Tibial artery (tissue), 4 donors: Measurements from ENCODE around the gene CEP44.
A peak's percentile ranks its signal among the peaks of the same experiment; 100 is the strongest.

Source experiments
- DNase-seq, 2 donors: peaks; one replicate each; pipeline ENCODE4 v3.0.0-alpha.2; 2019
- H3K27ac ChIP-seq, 2 donors: fragments of 200-600 bp; sonication (generic) in 1 of 2; 1 replicate in 1 of 2; 2 replicates in 1 of 2; pipeline ENCODE4 v1.5.1; 2018 to 2019; ENCODE audit warnings: mild to moderate bottlenecking in 1 of 2
- H3K27me3 ChIP-seq, 2 donors: fragments of 200-600 bp; sonication (generic) in 1 of 2; one replicate each; pipeline versions ENCODE4 v1.5.1 to v1.6.0; 2016 to 2019
- H3K36me3 ChIP-seq, 3 donors: fragments of 200-600 bp; sonication (generic) in 2 of 3; one replicate each; pipeline ENCODE4 v1.5.1; 2016 to 2019; ENCODE audit warnings: mild to moderate bottlenecking in 2 of 3
- H3K4me1 ChIP-seq, 4 donors: fragments of 200-600 bp; sonication (generic) in 2 of 4; 1 replicate in 3 of 4; 2 replicates in 1 of 4; pipeline ENCODE4 v1.5.1; 2016 to 2019
- H3K4me3 ChIP-seq, 2 donors: fragments of 200-600 bp; sonication (generic) in 1 of 2; 1 replicate in 1 of 2; 2 replicates in 1 of 2; pipeline ENCODE4 v1.5.1; 2018 to 2019; ENCODE audit warnings: mild to moderate bottlenecking in 2 of 2
- H3K9me3 ChIP-seq, 3 donors: fragments of 200-600 bp; sonication (generic) in 1 of 3; one replicate each; pipeline ENCODE4 v1.5.1; 2016 to 2019
- CTCF ChIP-seq, 2 experiments: fragments of 200-600 bp in 1 of 2; fragments of 450-650 bp in 1 of 2; IDR thresholded peaks; one replicate each; pipeline ENCODE4 v1.5.1; 2017 to 2019; ENCODE audit warnings: antibody characterized with exemption in 2 of 2, mild to moderate bottlenecking in 1 of 2, moderate library complexity in 1 of 2
- intact Hi-C: fragments of 100-400 bp; cut with DNase I; formaldehyde crosslinking; loops from one replicate; pipeline ENCODE4 v1.15.0; 2023; ENCODE audit warnings: low total_unique reads

CEP44 gene

GRCh38 chr4:174317531-174317930, 33.8 kb downstream of the CEP44 start:
- intact Hi-C loops, result no loop called here
- DNase-seq, result no peak
- Histone ChIP-seq H3K27ac (no peak overlapping the region), H3K4me1 (no peaks in the 10 kb centered on the region), H3K27me3 (no peaks in the 10 kb centered on the region), H3K9me3 (no peaks in the 10 kb centered on the region), H3K4me3 (no peak overlapping the region), H3K36me3 (peaks cover 0 to 36% (median 12%) of the 10 kb centered on the region in 3 donors)
- TF ChIP-seq CTCF (IDR thresholded peaks at IDR 0.05), result no peak

- DNase-seq, result no peak
- intact Hi-C loops, result no loop called here
- Histone ChIP-seq H3K27me3 (no peaks in the 10 kb centered on the region), H3K4me1 (no peaks in the 10 kb centered on the region), H3K27ac (no peak overlapping the region), H3K9me3 (no peaks in the 10 kb centered on the region), H3K4me3 (no peak overlapping the region), H3K36me3 (peaks cover 0 to 29% (median 7%) of the 10 kb centered on the region in 3 donors)
- peak; percentile 46 to 58 for TF ChIP-seq CTCF (IDR thresholded peaks at IDR 0.05)
These were observed 35.4 kb downstream of the CEP44 start for GRCh38 chr4:174318829-174319764.

GRCh38 chr4:174320494-174321199, 36.9 kb downstream of the CEP44 start:
- H3K4me1 ChIP-seq, result no peaks in the 10 kb centered on the region
- DNase-seq, result no peak
- no peak overlapping the region for H3K4me3 ChIP-seq
- peaks cover 0 to 20% (median 7%) of the 10 kb centered on the region in 3 donors for H3K36me3 ChIP-seq
- intact Hi-C loops, result no loop called here
- no peaks in the 10 kb centered on the region for H3K9me3 ChIP-seq
- no peaks in the 10 kb centered on the region for H3K27me3 ChIP-seq
- H3K27ac ChIP-seq, result no peak overlapping the region
- TF ChIP-seq CTCF (IDR thresholded peaks at IDR 0.05), result no peak

GRCh38 chr4:174324236-174324635, 40.5 kb downstream of the CEP44 start:
- DNase-seq, result no peak
- intact Hi-C loops, result no loop called here
- Histone ChIP-seq H3K4me1 (no peaks in the 10 kb centered on the region), H3K27ac (no peak overlapping the region), H3K36me3 (peaks cover 0 to 7% (median 0%) of the 10 kb centered on the region in 3 donors), H3K27me3 (no peaks in the 10 kb centered on the region), H3K9me3 (no peaks in the 10 kb centered on the region), H3K4me3 (no peak overlapping the region)
- no peak for TF ChIP-seq CTCF (IDR thresholded peaks at IDR 0.05)

GRCh38 chr4:174324725-174325124, 41.0 kb downstream of the CEP44 start:
- intact Hi-C loops, result no loop called here
- peaks cover 0 to 7% (median 0%) of the 10 kb centered on the region in 3 donors for H3K36me3 ChIP-seq
- DNase-seq, result no peak
- no peak overlapping the region for H3K4me3 ChIP-seq
- no peak for TF ChIP-seq CTCF (IDR thresholded peaks at IDR 0.05)
- H3K4me1 ChIP-seq, result no peaks in the 10 kb centered on the region
- H3K27ac ChIP-seq, result no peak overlapping the region
- H3K27me3 ChIP-seq, result no peaks in the 10 kb centered on the region
- H3K9me3 ChIP-seq, result no peaks in the 10 kb centered on the region
